Measurements from ENCODE around the gene NPAP1.

Gene NPAP1

DNA sequence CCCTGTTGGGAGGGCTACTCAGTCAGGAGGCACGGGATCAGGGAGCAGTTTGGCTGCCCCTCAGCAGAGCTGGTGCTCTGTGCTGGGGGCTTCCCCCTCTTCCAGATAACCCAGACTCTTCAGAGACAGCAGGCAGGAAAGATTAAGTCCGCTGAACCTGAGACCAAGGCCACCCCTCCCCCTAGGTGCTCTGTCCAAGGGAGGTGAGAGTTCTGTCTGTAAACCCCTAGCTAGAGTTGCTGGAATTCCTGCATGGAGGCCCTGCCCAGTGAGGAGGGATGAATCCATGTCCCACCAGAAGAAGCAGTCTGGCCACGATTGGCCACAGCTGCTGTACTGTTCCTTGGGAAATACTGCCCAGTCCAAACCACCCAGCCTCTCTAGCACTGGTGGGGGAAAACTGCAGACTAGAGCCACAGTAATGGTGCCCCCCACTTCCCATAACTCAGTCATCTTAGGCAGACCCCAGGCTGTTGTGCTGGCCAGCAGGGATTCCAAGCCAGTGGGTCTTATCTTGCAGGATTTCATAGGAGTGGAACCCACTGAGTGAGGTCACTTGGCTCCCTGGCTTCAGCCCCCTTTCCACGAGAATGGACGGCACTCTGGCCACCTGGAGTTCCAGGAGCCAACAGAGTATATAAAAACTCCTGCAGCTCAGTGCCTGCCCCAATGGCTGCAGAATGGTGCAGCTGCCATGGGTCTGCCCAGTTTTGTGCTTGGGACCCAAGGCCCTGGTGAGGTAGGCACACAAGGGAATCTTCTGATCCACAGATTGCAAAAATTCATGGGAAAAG is 42.9 kb downstream of the NPAP1 start:
- H2BK15ac ChIP-seq (ENCODE audit: low read length) = no peak overlapping the region
- H3K14ac ChIP-seq (ENCODE audit: low read length) = no peak overlapping the region
- WGBS, 2 donors (ENCODE audit: extremely low coverage in 2 of 2, insufficient read length in 2 of 2, insufficient replicate concordance in 1 of 2) = no CpG with 5 or more reads among the region's 5 CpGs
- H2BK12ac ChIP-seq (ENCODE audit: low read length) = no peak overlapping the region
- no peak overlapping the region for H2AK5ac ChIP-seq (ENCODE audit: low read depth, low read length)
- H2AFZ ChIP-seq (ENCODE audit: low read length) = no peak overlapping the region
- H3K27me3 ChIP-seq (ENCODE audit: control insufficient read depth in 3 of 3, insufficient read depth in 3 of 3, low read depth in 1 of 3, low read length in 3 of 3) = no peaks in the 10 kb centered on the region
- H3K4me2 ChIP-seq (ENCODE audit: insufficient read depth, low read length, poor library complexity, severe bottlenecking) = no peak overlapping the region
- H3K23ac ChIP-seq (ENCODE audit: low read depth, low read length, poor library complexity) = no peak overlapping the region
- H4K8ac ChIP-seq (ENCODE audit: low read depth, low read length) = no peak overlapping the region
- H2BK5ac ChIP-seq (ENCODE audit: low read length) = no peak overlapping the region
- no peak overlapping the region for H3K9ac ChIP-seq (ENCODE audit: low read depth, low read length, poor library complexity)
- H3K9me3 ChIP-seq (replicated peaks in 1 of 2; ENCODE audit: control insufficient read depth in 2 of 2, insufficient read depth in 1 of 2, low read depth in 1 of 2, low read length in 2 of 2) = peaks cover 0 to 3% of the 10 kb centered on the region in 2 donors
- no peaks in the 10 kb centered on the region for H3K79me1 ChIP-seq (ENCODE audit: low read depth, low read length)
- no peak overlapping the region for H3K18ac ChIP-seq (ENCODE audit: low read length)
- no peak overlapping the region for H3K4ac ChIP-seq (ENCODE audit: low read length)
- H2BK120ac ChIP-seq (ENCODE audit: low read depth, low read length) = no peak overlapping the region
- H3K36me3 ChIP-seq (replicated peaks in 1 of 2; ENCODE audit: control insufficient read depth in 2 of 2, insufficient read depth in 2 of 2, low read length in 2 of 2) = no peaks in the 10 kb centered on the region
- no peak overlapping the region for H3K4me3 ChIP-seq (ENCODE audit: low read length in 2 of 2)
- no peak for DNase-seq (ENCODE audit: low spot score)
- no peak overlapping the region for H4K91ac ChIP-seq (ENCODE audit: low read depth, low read length, poor library complexity)
- H3K27ac ChIP-seq (replicated peaks; ENCODE audit: low read length) = no peak overlapping the region
- no peaks in the 10 kb centered on the region for H3K4me1 ChIP-seq (ENCODE audit: control insufficient read depth in 2 of 2, insufficient read depth in 1 of 2, low read depth in 1 of 2, low read length in 2 of 2)

DNA sequence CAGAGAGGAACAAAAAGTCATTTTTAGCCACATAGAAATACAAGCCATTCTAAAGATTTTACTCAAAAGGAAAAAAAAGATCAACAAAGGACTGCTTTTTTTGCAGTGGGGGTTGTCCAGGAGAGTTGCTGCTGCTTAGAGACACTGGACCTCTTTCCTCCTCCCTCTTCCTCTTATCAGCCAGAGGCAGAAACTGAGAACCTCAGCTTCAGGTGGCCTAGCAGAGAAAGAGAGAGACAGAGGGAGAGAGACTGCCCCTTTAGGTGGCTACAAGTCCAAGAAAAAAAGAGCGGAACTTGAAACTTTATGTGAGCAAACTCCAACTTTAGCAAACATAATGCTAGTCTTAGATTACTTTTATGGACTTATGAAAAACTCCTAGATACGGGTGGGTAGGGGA is 54.2 kb downstream of the NPAP1 start:
- no peak overlapping the region for H3K14ac ChIP-seq (ENCODE audit: low read length)
- H3K27ac ChIP-seq (replicated peaks; ENCODE audit: low read length) = no peak overlapping the region
- no peak overlapping the region for H2BK15ac ChIP-seq (ENCODE audit: low read length)
- no peak overlapping the region for H3K4ac ChIP-seq (ENCODE audit: low read length)
- no peak overlapping the region for H2AK5ac ChIP-seq (ENCODE audit: low read depth, low read length)
- no peak for DNase-seq (ENCODE audit: low spot score)
- H3K4me1 ChIP-seq (ENCODE audit: control insufficient read depth in 2 of 2, insufficient read depth in 1 of 2, low read depth in 1 of 2, low read length in 2 of 2) = no peaks in the 10 kb centered on the region
- H3K4me3 ChIP-seq (ENCODE audit: low read length in 2 of 2) = no peak overlapping the region
- no peak overlapping the region for H3K4me2 ChIP-seq (ENCODE audit: insufficient read depth, low read length, poor library complexity, severe bottlenecking)
- no peak overlapping the region for H2AFZ ChIP-seq (ENCODE audit: low read length)
- no peaks in the 10 kb centered on the region for H3K79me1 ChIP-seq (ENCODE audit: low read depth, low read length)
- H4K8ac ChIP-seq (ENCODE audit: low read depth, low read length) = no peak overlapping the region
- H3K9ac ChIP-seq (ENCODE audit: low read depth, low read length, poor library complexity) = no peak overlapping the region
- no peak overlapping the region for H2BK120ac ChIP-seq (ENCODE audit: low read depth, low read length)
- H3K18ac ChIP-seq (ENCODE audit: low read length) = no peak overlapping the region
- no peak overlapping the region for H4K91ac ChIP-seq (ENCODE audit: low read depth, low read length, poor library complexity)
- H3K9me3 ChIP-seq (replicated peaks in 1 of 2; ENCODE audit: control insufficient read depth in 2 of 2, insufficient read depth in 1 of 2, low read depth in 1 of 2, low read length in 2 of 2) = peaks cover 0 to 10% of the 10 kb centered on the region in 2 donors
- no peak overlapping the region for H3K23ac ChIP-seq (ENCODE audit: low read depth, low read length, poor library complexity)
- no peaks in the 10 kb centered on the region for H3K36me3 ChIP-seq (replicated peaks in 1 of 2; ENCODE audit: control insufficient read depth in 2 of 2, insufficient read depth in 2 of 2, low read length in 2 of 2)
- no peak overlapping the region for H2BK12ac ChIP-seq (ENCODE audit: low read length)
- WGBS, 2 donors (ENCODE audit: extremely low coverage in 2 of 2, insufficient read length in 2 of 2, insufficient replicate concordance in 1 of 2) = no CpG with 5 or more reads among the region's 2 CpGs
- no peak overlapping the region for H2BK5ac ChIP-seq (ENCODE audit: low read length)
- no peaks in the 10 kb centered on the region for H3K27me3 ChIP-seq (ENCODE audit: control insufficient read depth in 3 of 3, insufficient read depth in 3 of 3, low read depth in 1 of 3, low read length in 3 of 3)

All from neuronal stem cell (in vitro differentiated cells).